Measurements from ENCODE around the gene TBC1D5.
"Not testable (repeated sequence)": the region's sequence is repeated elsewhere in the genome, so short reads cannot be mapped to it uniquely, and the experiment has no call there.

The TBC1D5 gene

GRCh38 chr3:17730318-17730967 is 12.0 kb downstream of the TBC1D5 start:
- H3K4me3 ChIP-seq (ENCODE audit: low read length): no peak overlapping the region
- no peak for DNase-seq (ENCODE audit: low read depth)
- TF ChIP-seq CTCF (conservative IDR thresholded peaks at IDR 0.05; ENCODE audit: low read length): no peak

DNA sequence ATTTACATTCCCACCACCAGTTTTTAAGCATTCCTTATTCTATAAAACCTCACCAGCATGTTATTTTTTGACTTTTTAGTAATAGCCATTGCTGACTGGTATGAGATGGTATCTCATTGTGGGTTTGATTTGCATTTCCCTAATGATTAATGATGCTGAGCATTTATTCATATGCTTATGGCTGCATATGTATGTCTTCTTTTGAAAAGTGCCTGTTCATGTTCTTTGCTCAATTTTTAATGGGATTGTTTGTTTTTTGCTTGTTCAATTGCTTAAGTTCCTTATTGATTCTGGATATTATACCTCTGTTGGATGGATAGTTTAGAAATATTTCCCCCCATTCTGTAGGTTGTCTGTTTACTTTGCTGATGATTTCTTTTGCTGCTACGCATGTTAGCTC is 16.1 kb downstream of the TBC1D5 start:
- no peak overlapping the region for H3K4me3 ChIP-seq (ENCODE audit: low read length)
- TF ChIP-seq CTCF (conservative IDR thresholded peaks at IDR 0.05; ENCODE audit: low read length): no peak
- DNase-seq (ENCODE audit: low read depth): no peak

DNA sequence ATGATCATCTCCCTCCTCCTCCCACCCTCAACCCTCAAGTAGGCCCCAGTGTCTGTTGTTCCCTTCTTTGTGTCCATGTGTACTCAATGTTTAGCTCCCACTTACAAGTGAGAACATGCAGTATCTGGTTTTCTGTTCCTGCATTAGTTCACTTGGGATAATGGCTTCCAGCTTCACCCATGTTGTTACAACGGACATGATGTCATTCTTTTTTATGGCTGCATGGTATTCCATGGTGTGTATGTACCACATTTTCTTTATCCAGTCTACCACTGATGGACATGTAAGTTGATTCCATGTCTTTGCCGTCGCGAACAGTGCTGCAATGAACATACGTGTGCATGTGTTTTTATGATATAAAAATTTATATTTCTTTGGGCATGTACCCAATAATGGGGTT is 16.6 kb downstream of the TBC1D5 start:
- not testable (repeated sequence) for DNase-seq (ENCODE audit: low read depth); H3K4me3 ChIP-seq (ENCODE audit: low read length)

- no peak for TF ChIP-seq CTCF (conservative IDR thresholded peaks at IDR 0.05; ENCODE audit: low read length)
- DNase-seq (ENCODE audit: low read depth): no peak
- H3K4me3 ChIP-seq (ENCODE audit: low read length): no peak overlapping the region
Observed at GRCh38 chr3:17724948-17725347, 17.5 kb downstream of the TBC1D5 start.

DNA sequence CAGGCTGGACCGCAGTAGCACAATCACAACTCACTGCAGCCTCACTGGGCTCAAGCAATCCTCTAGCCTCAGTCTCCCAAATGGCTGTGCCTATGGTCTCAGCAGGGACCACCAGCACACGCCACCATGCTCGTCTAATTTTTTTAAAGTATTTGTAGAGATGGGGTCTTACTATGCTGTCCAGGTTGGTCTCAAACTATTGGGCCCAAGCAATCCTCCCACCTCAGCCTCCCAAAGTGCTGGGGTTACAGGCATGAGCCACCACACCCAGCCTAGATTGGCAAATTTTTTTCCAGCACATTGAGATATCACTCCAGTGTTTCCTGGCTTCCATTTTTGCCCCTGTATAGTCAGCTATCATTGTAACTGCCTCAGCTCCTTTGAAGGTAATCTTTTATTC is 18.3 kb downstream of the TBC1D5 start:
- TF ChIP-seq CTCF (conservative IDR thresholded peaks at IDR 0.05; ENCODE audit: low read length): no peak
- H3K4me3 ChIP-seq (ENCODE audit: low read length): no peak overlapping the region
- DNase-seq (ENCODE audit: low read depth): no peak

DNA sequence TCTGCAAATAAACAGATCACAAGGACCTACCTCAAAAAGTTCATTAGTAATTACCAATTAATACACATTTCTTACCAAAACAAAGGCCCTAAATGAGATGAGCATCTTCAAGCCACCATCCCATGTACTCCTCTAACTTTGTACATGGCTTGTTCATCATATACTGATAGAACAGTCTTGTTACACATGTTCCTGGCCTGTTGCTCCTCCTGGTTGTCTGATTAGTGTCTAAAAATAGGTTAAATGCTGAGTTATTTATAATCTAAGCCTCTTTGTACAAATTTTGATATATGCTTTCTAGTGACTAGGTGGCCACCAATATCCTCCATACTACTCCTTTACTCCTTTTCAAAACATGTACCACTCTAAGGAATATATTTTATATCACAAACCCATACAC is 25.0 kb downstream of the TBC1D5 start:
- H3K4me3 ChIP-seq (ENCODE audit: low read length): no peak overlapping the region
- DNase-seq (ENCODE audit: low read depth): no peak
- TF ChIP-seq CTCF (conservative IDR thresholded peaks at IDR 0.05; ENCODE audit: low read length): no peak

DNA sequence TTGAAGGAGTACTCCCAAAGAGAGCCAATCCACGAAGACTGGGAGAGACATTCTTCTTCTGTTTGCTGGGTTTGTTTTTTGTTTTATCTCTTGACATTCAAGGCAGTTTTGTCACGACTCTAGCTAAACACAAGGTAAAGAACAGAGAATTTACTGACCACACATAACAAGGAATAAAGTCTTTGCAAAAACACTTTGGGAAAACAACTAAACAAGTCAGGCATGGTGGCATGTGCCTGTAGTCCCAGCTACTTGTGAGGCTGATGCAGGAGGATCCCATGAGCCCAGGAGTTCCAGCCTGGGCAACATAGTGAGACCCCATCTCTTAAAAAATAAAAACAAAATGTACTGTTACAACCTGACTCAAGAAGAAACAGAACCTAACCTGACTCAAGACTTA is 28.0 kb downstream of the TBC1D5 start:
- DNase-seq (ENCODE audit: low read depth): no peak
- TF ChIP-seq CTCF (conservative IDR thresholded peaks at IDR 0.05; ENCODE audit: low read length): no peak
- H3K4me3 ChIP-seq (ENCODE audit: low read length): no peak overlapping the region

Measured in AG10803 (cell line).